ENCODE results near the gene CDH15. TPM values are rescaled to one million over a fixed set of nuclear protein-coding genes. Genes with fewer than 3 reads are reported as not detected.

The CDH15 gene
- total and polyA plus RNA-seq, 11 donors: 0.16 to 0.32 (median 0.18) TPM; not detected in 8

GRCh38 chr16:89195521-89196171 is 24.1 kb downstream of the CDH15 start:
- Histone ChIP-seq H3K36me3 (no peaks in the 10 kb centered on the region), H3K27ac (no peak overlapping the region), H3K4me1 (peaks cover 0 to 19% (median 7%) of the 10 kb centered on the region in 12 donors), H3K27me3 (peaks cover 20 to 33% (median 29%) of the 10 kb centered on the region in 9 donors), H3K9me3 (no peaks in the 10 kb centered on the region), H3K4me3 (no peak overlapping the region)
- WGBS, 4 donors: 80 to 90% (median 87%) methylated on average over 18 to 21 of the region's 21 CpGs
- intact Hi-C loops (cut with DNase I): loop anchor here in 1 of 10 donors (10.0 kb wide), 1 partner anchor 381 kb away; the partner anchor contains the start of gene APRT
- ATAC-seq (no peak), DNase-seq (peak in 2 of 5 donors; percentile 14 to 48)
- TF ChIP-seq CTCF (IDR thresholded peaks at IDR 0.05) (no peak), POLR2A (IDR thresholded peaks at IDR 0.05) (no peak)

- intact Hi-C loops (cut with DNase I): loop anchor here in 1 of 10 donors (10.0 kb wide), 1 partner anchor 382 kb away; the partner anchor contains the start of gene APRT
These were observed 25.6 kb downstream of the CDH15 start for GRCh38 chr16:89197033-89197632.

GRCh38 chr16:89197633-89198416 is 26.3 kb downstream of the CDH15 start:
- TF ChIP-seq POLR2A (IDR thresholded peaks at IDR 0.05): no peak
- TF ChIP-seq CTCF (IDR thresholded peaks at IDR 0.05): no peak
- Histone ChIP-seq H3K4me3 (no peak overlapping the region), H3K36me3 (no peaks in the 10 kb centered on the region), H3K27me3 (peaks cover 25 to 51% (median 40%) of the 10 kb centered on the region in 9 donors), H3K9me3 (peaks cover 0 to 4% (median 0%) of the 10 kb centered on the region in 12 donors), H3K4me1 (peaks cover 0 to 20% (median 0%) of the 10 kb centered on the region in 12 donors), H3K27ac (no peak overlapping the region)
- WGBS, 4 donors: 81 to 89% (median 84%) methylated on average over 17 to 26 of the region's 26 CpGs
- intact Hi-C loops (cut with DNase I): loop anchor here in 1 of 10 donors (10.0 kb wide), 1 partner anchor 383 kb away; the partner anchor contains the start of gene APRT
- ATAC-seq (no peak), DNase-seq (peak in 2 of 5 donors; percentile 10 to 57)

More at GRCh38 chr16:89197033-89197632, 25.6 kb downstream of the CDH15 start:
- Histone ChIP-seq H3K27me3 (peaks cover 25 to 44% (median 34%) of the 10 kb centered on the region in 9 donors), H3K27ac (no peak overlapping the region), H3K4me1 (peaks cover 0 to 23% (median 1%) of the 10 kb centered on the region in 12 donors), H3K9me3 (no peaks in the 10 kb centered on the region), H3K36me3 (no peaks in the 10 kb centered on the region), H3K4me3 (no peak overlapping the region)
- 81 to 92% (median 89%) methylated on average over 8 to 13 of the region's 13 CpGs for WGBS, 4 donors
- peak in 2 of 5 donors; percentile 20 to 30 for DNase-seq
- ATAC-seq: no peak
- no peak for TF ChIP-seq POLR2A (IDR thresholded peaks at IDR 0.05)
- no peak for TF ChIP-seq CTCF (IDR thresholded peaks at IDR 0.05)

Data from heart left ventricle (tissue), 16 donors.